HG03558 (cell line): ENCODE results near the gene MCTP1.
A peak's percentile ranks its signal among the peaks of the same experiment; 100 is the strongest.
"Not testable (repeated sequence)": the region's sequence is repeated elsewhere in the genome, so short reads cannot be mapped to it uniquely, and the experiment has no call there.

Source experiments
- ATAC-seq: cut with Tn5 transposase; IDR thresholded peaks from one replicate; pipeline ENCODE4 v1.9.1; 2021; ENCODE audit warnings: moderate number of reproducible peaks; ENCODE audit not compliant: unreplicated experiment; ENCODE audit errors: extremely low read depth

Gene MCTP1

DNA sequence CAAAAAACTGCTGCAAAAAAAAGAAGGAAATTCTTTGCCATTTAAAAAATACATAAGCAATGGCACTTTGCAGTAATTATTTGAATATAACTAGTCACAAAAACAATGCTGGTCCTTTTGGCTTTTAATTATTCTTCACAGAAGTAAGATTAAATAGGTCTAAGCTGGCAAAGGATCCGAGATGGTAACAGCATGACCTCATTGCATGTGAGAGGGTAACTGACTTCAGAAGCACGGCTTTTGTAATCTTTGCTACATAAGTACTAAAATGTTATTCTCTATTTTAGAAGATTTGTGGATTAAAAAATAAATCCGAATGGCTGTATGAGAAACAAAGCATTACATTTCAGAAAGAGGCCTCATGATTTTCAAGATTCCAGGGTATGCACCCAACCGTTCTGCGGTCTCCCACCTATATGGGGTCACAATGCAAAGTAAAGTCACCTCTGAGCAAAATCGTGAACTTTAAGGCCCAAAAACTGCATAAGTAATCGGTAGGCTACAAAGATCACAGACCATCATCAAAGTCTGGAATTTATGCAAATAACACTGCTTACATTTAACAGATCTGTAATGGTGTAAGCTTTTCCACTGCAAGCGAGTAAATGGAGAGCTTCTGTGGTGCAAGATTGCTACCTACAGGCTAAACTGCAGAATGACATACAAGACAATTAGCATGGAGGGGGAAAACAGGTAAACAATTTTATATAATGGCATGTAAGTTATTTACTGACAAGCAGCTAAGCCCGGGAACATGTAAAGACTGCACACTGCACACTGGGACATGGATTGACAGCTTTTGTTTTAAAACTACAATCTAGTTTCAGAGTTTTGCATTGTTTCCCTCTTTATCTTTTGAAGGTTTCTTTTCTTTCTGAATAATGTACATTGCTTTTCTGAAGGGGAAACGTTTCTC lies 434.8 kb downstream of the MCTP1 start:
- peak; percentile 83 for ATAC-seq

GRCh38 chr5:94849324-94849723 lies 435.6 kb downstream of the MCTP1 start:
- ATAC-seq: no peak

DNA sequence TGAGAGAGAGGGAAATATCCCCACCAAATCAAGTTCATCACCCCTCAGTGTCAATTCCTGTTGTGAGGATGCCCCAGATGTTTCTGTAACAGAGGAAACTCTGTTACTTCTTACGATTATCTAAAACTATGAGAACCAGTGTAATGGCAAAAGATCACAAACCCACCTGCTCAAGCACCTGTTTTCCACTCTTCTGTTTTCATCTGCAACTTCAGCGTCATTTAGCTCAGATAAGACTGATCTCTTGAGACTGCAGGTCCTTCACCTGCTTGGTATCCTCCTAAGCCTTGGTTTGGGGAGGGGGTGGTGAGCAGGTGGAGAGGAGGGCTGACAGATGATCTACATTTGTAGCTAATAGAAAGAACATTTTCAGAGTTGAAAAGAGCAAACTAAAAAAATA lies 437.2 kb downstream of the MCTP1 start:
- ATAC-seq: no peak

- no peak for ATAC-seq
Observed at GRCh38 chr5:94847019-94847418, 437.9 kb downstream of the MCTP1 start.

DNA sequence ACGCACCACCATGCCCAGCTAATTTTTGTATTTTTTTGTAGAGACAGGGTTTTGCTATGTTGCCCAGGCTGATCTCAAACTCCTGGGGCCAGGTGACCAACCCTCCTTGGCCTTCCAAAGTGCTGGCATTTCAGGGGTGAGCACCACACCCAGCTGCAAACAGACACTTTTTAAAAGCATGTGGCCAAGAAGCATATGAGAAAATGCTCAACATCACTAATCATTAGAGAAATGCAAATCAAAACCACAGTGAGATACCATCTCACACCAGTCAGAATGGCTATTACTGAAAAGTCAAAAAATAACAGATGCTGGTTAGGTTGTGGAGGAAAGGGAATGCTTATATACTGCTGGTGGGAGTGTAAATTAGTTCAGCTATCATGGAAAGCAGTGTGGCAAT lies 439.2 kb downstream of the MCTP1 start:
- ATAC-seq: not testable (repeated sequence)

DNA sequence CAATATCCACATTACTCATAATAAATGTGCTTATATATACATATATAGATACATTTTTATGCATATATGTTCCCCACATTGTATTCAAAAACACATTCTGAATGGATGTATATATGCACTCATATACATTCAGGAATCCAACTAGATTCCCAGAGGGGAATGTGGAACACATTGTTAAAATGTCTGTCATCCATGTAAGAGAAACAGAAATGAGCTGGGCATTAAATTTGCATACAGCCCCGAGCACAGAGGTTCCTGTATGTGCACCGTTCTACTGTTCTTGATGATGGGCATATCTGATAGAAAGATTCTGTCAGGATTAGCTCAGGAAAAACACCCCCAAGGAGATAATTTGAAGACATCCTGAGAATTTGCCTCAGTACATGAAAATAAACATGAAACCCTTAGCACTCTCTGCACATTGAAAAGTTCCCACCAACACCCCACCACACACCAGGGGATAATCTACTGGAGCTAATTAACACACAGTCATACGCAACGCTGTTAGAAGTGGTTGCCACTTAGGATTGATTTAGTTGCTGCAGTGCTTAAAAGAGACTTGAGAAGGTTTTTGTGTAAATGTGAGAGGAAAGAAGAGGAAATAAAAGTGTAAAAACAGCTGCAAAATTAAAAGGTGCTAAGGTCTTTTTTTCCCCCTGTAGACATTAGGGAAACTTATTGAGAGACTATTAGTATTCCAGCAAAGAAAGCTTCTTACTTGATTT lies 443.1 kb downstream of the MCTP1 start:
- ATAC-seq: no peak

DNA sequence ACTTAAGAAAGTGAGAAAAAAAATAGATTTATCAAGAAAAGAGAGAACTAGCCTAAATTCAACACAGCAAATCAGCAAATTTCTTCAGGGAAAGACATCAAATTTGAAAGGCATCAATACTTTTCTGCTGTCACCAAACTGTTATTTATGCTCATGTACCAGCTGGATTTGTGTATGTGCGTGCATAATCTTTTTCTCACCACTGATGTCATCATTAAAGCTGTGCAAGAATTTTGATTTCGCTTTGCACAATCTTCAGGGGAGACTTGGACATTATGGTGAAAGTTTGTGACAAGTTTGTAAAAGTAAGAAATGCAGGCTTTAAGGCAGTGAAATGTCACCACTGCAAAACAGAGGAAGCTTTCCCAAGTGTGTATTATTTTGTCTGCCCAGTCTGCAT lies 451.0 kb downstream of the MCTP1 start:
- ATAC-seq: no peak

DNA sequence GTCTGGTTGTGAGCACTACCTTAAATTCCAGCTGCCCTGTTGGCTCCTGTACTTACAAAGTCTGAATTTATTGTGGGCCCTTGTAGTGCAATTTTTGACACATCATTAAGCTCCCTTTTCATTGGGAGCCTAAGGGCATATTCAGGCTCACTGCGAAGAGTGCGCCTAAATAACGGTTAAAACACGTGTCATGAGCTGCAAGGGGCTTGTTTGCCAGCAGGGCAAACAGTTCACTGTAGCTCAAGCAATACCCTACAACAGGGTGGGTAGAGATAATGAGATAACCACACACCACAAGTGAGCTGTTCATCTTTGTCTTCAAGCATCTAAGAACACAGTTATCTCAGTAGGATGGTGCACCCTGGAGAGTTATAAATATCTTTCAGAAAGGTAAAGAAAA lies 452.2 kb downstream of the MCTP1 start:
- no peak for ATAC-seq

DNA sequence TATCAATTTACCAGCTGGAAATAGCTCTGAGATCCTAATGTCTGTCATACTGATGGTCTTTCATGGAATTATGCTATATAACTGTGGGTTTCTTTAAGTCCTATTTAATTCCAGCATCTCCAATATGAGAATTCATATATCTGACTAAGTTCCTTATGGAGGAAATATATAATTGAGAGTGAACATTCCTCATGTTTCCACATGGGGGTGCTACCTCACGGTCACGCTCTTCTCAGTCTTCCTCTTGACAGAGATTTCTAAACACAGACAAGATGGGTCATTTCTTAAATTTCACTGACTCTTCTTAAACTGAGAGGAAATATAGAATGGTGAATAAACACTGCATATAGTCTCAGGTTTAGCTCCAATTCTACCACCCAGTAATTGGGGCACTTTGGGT lies 454.4 kb downstream of the MCTP1 start:
- ATAC-seq: no peak

DNA sequence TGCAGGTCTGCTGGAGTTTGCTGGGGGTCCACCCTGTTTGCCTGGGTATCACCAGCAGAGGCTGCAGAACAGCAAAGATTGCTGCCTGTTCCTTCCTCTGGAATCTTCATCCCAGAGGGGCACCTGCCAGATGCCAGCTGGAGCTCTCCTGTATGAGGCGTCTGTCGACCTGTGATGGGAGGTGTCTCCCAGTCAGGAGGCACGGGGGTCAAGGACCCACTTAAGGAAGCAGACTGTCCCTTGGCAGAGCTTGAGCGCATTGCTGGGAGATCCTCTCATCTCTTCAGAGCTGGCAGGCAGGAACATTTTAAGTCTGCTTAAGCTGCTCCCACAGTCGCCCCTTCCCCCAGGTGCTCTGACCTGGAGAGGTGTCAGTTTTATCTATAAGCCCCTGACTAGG lies 456.7 kb downstream of the MCTP1 start:
- not testable (repeated sequence) for ATAC-seq

DNA sequence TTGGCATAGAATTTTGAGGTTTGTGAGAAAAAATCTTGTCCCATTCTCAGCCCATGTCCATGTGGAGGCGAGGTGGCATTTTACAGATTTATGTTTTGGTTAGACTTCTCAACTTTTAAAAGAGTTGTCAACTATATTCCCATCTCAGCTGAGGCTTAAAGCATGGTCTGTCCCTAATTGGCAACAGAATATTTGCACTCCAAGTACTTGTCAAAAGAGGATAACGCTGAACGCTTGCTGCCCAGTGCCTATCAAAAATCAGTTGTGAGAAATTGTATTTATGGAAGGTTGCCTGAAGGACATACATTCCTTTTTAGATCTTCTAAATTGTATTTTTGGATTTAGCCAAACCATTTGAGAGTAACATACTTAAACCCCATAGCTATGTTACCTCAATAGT lies 464.4 kb downstream of the MCTP1 start:
- ATAC-seq: no peak

GRCh38 chr5:94818904-94819303 lies 466.0 kb downstream of the MCTP1 start:
- ATAC-seq: no peak

GRCh38 chr5:94815313-94816039 lies 469.4 kb downstream of the MCTP1 start:
- no peak for ATAC-seq

- ATAC-seq: no peak
Observed at GRCh38 chr5:94812232-94812631, 472.7 kb downstream of the MCTP1 start.

GRCh38 chr5:94811331-94811730 lies 473.6 kb downstream of the MCTP1 start:
- no peak for ATAC-seq

- no peak for ATAC-seq
Observed at GRCh38 chr5:94810877-94811276, 474.0 kb downstream of the MCTP1 start.

DNA sequence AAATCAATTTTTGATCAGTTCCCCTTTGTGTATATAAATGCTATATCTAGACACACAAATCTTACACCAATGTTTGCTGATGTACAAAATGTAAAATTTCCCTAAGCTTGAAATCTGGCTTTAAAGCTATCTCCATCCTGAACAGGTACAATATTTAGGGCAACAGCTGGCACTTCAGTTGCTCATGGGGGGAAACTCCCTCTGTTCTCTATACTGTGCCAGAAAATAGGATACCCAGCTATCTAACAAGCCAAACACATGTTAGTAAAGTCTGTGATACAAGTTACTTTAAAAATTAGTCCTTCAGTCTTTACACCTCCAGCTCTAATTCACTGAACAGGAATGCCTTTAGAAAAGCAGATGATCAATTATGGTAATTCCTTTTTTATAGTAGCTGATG lies 474.6 kb downstream of the MCTP1 start:
- ATAC-seq: no peak

DNA sequence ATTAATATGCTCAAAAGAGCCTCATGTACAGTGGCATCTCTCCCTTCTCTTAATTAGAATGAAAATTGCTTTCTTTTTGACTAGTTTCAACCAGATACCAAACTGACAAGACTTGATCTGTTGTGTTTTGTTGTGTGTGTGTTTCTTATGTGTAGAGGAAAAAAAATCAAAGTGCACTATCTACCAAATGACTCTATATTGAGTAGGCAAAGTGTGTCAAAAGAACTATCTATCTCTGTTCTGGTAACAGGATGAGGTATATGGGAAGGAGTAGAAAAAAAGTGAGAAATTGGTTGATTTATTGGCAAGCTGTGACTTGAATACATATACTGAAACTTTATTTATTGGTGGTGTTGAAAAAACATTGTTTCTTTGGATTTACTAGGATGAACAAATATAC lies 476.4 kb downstream of the MCTP1 start:
- no peak for ATAC-seq

GRCh38 chr5:94807985-94808384 lies 476.9 kb downstream of the MCTP1 start:
- ATAC-seq: no peak

DNA sequence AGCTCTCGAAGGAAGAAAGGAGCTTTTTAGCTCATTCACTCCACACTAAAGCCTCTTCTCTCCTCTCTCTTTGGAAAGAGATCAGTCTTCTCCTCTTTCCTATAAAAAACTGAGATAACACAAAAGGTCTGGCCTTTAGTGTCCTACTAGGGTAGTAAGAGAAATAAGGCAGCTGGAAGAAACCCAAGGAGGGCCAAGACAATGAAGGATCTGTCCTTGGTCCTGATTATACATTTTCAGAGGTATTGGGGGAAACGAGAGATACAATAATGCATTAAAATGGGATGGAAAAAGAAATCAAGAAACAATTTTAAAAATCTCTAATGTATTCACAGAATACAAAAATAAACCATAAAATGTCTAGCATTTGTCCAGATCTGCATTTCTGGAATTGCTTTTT lies 482.4 kb downstream of the MCTP1 start:
- ATAC-seq: no peak

DNA sequence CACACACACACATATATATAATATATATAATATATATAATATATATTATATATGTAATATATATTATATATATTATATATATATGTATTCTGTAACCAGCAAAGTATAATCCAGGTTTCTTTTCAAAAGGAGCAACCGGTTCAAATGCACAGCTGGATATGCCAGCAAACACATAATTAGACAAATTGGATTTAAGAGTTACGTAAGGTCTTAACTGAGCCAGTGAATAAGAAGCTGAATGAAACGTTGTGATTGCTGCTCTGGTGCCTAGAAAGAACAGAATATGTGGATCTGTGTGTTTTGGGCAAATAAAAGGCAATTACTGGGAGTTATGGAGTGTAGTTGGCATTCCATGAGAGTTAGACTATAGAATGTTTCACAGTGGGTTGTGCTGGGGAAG lies 488.3 kb downstream of the MCTP1 start:
- no peak for ATAC-seq
